AG10803 (cell line): ENCODE measurements around the gene TUBB4B.
"Not testable (repeated sequence)": the region's sequence is repeated elsewhere in the genome, so short reads cannot be mapped to it uniquely, and the experiment has no call there.

ENCODE experiments used
- DNase-seq: peaks from one replicate; pipeline ENCODE4 v3.0.0; 2010; ENCODE audit warnings: low read depth
- H3K4me3 ChIP-seq: 2 replicates; pipeline ENCODE4 v1.5.1; 2011; ENCODE audit warnings: mild to moderate bottlenecking, low read length, control low read depth
- TF ChIP-seq, protein P1 (sequence below): conservative IDR thresholded peaks from 2 replicates; pipeline ENCODE4 v1.5.1; 2011; ENCODE audit warnings: mild to moderate bottlenecking, low read length, control low read depth, inconsistent platforms

The TUBB4B gene

DNA sequence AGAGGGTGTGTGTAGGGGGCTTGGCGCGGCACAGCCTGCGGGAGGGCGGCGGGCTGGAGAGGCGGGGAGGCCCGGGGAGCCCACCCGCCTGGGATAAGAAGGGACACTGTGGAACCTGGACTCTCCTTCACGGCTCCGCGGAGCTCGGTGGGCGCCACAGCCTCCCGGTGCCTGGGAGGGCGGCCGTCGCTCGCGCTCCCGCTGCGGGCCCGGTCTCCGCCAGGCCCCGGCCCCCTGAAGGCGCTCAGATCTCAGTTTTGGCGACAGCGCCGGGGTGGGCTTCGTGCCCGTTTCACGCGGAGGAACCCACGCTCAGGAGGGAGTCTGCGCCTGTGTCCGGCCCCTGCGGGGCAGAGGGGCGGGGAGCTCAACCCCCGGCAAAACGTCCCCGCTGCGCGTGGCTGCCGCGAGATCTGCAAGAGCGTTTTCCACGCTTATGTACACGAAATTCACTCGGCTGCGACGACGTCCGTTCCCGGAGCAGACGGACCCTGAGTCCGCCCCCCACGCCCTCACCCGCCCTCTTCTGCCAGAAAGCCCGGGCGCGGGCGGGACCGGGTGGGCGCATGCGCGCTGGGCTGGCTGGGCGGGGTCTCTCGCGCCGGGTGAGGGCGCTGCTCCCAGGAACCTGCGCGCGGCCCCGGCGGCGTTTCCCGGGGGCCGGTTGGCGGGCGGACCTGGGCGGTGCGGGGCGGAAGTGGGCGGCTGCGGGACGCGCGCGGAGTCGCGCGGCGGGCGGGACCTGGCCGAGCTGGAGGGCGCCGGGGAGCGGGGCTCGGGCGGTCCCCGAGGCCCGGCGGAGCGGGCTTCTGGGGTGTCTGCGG lies 13.7 kb downstream of the TUBB4B start, which contains the start of gene NELFB:
Gene NELFB, plus strand, starts transcription at position 704 of the 824 bp plus-strand sequence.
- peak within 1 kb of the TSS; percentile 91 for H3K4me3 ChIP-seq
- DNase-seq = peak; percentile 84
- TF ChIP-seq, protein P1, sequence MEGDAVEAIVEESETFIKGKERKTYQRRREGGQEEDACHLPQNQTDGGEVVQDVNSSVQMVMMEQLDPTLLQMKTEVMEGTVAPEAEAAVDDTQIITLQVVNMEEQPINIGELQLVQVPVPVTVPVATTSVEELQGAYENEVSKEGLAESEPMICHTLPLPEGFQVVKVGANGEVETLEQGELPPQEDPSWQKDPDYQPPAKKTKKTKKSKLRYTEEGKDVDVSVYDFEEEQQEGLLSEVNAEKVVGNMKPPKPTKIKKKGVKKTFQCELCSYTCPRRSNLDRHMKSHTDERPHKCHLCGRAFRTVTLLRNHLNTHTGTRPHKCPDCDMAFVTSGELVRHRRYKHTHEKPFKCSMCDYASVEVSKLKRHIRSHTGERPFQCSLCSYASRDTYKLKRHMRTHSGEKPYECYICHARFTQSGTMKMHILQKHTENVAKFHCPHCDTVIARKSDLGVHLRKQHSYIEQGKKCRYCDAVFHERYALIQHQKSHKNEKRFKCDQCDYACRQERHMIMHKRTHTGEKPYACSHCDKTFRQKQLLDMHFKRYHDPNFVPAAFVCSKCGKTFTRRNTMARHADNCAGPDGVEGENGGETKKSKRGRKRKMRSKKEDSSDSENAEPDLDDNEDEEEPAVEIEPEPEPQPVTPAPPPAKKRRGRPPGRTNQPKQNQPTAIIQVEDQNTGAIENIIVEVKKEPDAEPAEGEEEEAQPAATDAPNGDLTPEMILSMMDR = no peak

DNA sequence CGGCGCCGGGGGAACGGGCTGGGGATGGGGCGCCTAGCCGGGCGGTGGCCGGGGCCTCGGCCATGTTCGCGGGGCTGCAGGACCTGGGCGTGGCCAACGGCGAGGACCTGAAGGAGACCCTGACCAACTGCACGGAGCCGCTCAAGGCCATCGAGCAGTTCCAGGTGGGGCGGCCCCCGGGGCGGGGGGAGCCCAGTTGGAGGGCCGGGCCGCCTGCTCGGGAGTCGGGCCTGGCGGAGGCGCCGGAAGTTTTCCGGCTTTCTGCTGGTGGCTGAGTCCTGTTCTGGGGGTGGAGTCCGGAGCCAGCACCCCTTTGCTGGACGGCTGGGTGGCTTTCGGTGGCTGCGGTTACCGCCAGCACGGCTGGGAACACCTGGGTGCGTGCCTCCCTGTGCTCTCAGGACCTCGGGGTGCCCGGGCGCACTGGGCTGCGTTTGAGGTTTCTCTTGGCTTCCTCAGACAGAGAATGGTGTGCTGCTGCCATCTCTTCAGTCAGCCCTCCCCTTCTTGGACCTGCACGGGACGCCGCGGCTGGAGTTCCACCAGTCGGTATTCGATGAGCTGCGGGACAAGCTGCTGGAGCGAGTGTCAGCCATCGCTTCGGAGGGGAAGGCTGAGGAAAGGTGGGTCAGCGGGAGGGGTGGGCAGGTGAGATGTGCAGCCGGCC lies 14.5 kb downstream of the TUBB4B start:
- TF ChIP-seq, protein P1 = no peak
- peak; percentile 24 for DNase-seq
- H3K4me3 ChIP-seq = peak overlapping the region; percentile 91

GRCh38 chr9:137256362-137256761 lies 15.3 kb downstream of the TUBB4B start:
- no peak for DNase-seq
- TF ChIP-seq, protein P1 = no peak
- peak overlapping the region; percentile 91 for H3K4me3 ChIP-seq

- TF ChIP-seq, protein P1 = no peak
- no peak for DNase-seq
- peak overlapping the region; percentile 91; the same call in 1 of the 2 replicates for H3K4me3 ChIP-seq
Observed at GRCh38 chr9:137256856-137257255, 15.8 kb downstream of the TUBB4B start.

DNA sequence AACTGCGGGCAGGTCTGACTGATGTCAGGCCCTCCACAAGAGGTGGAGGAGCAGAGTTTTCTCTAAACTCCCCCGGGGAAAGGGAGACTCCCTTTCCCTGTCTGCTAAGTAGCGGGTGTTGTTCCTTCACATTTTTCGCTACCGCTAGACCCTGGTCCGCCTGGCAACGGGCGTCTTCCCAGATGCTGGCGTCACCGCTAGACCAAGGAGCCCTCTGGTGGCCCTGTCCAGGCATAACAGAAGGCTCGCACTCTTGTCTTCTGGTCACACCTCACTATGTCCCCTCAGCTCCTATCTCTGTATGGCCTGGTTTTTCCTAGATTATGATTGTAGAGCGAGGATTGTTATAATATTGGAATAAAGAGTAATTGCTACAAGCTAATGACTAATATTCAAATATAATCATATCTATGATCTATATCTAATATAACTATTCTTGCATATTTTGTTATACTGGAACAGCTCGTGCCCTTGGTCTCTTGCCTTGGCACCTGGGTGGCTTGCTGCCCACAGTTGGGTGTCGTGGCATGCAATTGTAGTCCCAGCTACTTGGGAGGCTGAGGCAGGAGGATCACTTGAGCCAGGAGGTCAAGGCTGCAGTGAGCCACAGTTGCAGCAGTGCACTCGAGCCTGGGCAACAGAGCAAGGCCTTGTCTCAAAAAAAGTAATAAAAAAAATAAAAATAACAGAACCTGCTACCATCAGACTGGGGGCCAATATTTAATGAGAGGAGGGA lies 21.3 kb downstream of the TUBB4B start:
- H3K4me3 ChIP-seq = not testable (repeated sequence)
- DNase-seq = peak; percentile 49
- TF ChIP-seq, protein P1 = peak; percentile 42

DNA sequence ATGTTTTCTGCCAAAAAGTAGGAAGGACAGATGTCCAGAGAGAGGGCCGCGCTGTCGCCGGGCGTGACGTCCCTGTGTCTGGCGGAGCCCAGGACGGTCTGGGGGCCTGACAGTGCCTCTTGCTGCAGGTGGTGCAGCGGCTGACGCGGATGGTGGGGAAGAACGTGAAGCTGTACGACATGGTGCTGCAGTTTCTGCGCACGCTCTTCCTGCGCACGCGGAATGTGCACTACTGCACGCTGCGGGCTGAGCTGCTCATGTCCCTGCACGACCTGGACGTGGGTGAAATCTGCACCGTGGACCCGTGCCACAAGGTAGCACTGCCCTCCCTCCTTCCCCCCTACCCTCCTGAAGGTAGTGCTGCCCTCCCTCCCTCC lies 21.8 kb downstream of the TUBB4B start:
- H3K4me3 ChIP-seq = no peak overlapping the region
- TF ChIP-seq, protein P1 = no peak
- no peak for DNase-seq
